Mucosa of descending colon (tissue), 3 donors: Measurements from ENCODE around the gene CTTNBP2. TPM values are rescaled to one million over a fixed set of nuclear protein-coding genes. Genes with fewer than 3 reads are reported as not detected.
A peak's percentile ranks its signal among the peaks of the same experiment; 100 is the strongest.

Experiments used
- ATAC-seq: fragments of 200-7000 bp; cut with Tn5 transposase; one replicate; pipeline ENCODE4 v1.9.1; 2020; ENCODE audit warnings: mild to moderate bottlenecking, moderate library complexity
- DNase-seq, 3 donors: peaks; one replicate each; pipeline ENCODE4 v3.0.0-alpha.2; 2020
- H3K36me3 ChIP-seq: fragments of 200-600 bp; one replicate; pipeline ENCODE4 v1.8.0; 2021; ENCODE audit warnings: low read depth, mild to moderate bottlenecking
- H3K4me1 ChIP-seq: fragments of 200-600 bp; one replicate; pipeline ENCODE4 v1.8.0; 2021; ENCODE audit warnings: low read depth, mild to moderate bottlenecking
- H3K4me3 ChIP-seq: fragments of 200-600 bp; one replicate; pipeline ENCODE4 v1.8.0; 2021; ENCODE audit warnings: mild to moderate bottlenecking
- H3K9me3 ChIP-seq: fragments of 200-600 bp; one replicate; pipeline ENCODE4 v1.8.0; 2021; ENCODE audit warnings: mild to moderate bottlenecking
- intact Hi-C, 2 donors: fragments of 100-400 bp; cut with DNase I in 1 of 2; cut with micrococcal nuclease in 1 of 2; formaldehyde crosslinking; loops; one replicate each; pipeline versions ENCODE4 v1.11.0 to v1.11.1; 2022; cut with DNase I, micrococcal nuclease
- total RNA-seq, 3 donors: library from RNA; stranded (reverse); fragmentation: NEBNext Ultra II Directional in 2 of 3; extraction: Animal tissue kit (Norgen Biotek cat#: 25700) in 2 of 3; gene quantifications; one replicate each; pipeline versions ENCODE4 v1.2.1 to v1.2.4, GENCODE V29; 2021 to 2023
- TF ChIP-seq, protein P1 (sequence below): fragments of 200-600 bp; IDR thresholded peaks from one replicate; pipeline ENCODE4 v1.8.0; 2022; ENCODE audit warnings: antibody characterized with exemption, mild to moderate bottlenecking
- donor health status: DM: no; HTN: no; CAD: no; lungs with moderate emphysema.
- donor health status: DM: no; HTN: no; CAD: no.
- donor health status: DM: no; HTN: yes; CAD: no.

The CTTNBP2 gene
- total RNA-seq, 3 donors from 2014 or later: 3.9 to 8.3 (median 7.2) TPM

DNA sequence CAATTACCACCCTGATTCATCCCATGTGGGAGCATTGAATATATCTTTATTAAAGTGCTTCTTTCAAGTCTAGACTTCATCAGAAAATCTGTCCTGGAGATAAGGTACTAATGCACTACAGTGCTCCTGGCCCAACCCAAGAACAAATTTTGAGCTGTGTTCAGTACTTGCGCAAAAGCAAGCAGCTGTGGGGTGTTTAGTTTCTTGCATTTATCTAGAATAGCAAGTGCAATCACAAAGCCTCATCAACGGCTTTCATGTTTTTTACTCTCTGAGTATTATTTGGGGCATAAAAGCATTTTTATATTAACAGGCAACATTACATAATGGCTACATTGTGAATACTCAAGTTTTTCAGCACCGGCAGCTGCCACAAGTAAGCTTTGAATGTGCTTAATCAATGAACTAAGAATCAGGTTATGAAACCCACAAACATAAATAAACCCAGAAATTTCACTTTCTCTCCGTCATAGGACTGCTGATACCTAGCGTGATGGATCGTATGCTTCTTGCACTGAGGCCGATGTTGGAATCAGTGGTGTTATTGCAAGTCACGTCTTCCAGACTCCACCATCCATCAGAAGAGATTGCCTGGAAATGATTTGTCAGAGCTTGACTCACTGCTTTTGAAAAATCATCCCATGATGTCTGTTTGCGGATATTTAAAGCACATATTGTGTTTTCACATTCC, 113.1 kb downstream of the CTTNBP2 start:
- ATAC-seq (no peak), DNase-seq (no peak)
- H3K36me3 ChIP-seq: no peaks in the 10 kb centered on the region
- intact Hi-C loops: no loop called here
- H3K4me1 ChIP-seq: no peaks in the 10 kb centered on the region
- H3K9me3 ChIP-seq: no peaks in the 10 kb centered on the region
- TF ChIP-seq, protein P1, sequence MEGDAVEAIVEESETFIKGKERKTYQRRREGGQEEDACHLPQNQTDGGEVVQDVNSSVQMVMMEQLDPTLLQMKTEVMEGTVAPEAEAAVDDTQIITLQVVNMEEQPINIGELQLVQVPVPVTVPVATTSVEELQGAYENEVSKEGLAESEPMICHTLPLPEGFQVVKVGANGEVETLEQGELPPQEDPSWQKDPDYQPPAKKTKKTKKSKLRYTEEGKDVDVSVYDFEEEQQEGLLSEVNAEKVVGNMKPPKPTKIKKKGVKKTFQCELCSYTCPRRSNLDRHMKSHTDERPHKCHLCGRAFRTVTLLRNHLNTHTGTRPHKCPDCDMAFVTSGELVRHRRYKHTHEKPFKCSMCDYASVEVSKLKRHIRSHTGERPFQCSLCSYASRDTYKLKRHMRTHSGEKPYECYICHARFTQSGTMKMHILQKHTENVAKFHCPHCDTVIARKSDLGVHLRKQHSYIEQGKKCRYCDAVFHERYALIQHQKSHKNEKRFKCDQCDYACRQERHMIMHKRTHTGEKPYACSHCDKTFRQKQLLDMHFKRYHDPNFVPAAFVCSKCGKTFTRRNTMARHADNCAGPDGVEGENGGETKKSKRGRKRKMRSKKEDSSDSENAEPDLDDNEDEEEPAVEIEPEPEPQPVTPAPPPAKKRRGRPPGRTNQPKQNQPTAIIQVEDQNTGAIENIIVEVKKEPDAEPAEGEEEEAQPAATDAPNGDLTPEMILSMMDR: no peak
- H3K4me3 ChIP-seq: no peak overlapping the region

DNA sequence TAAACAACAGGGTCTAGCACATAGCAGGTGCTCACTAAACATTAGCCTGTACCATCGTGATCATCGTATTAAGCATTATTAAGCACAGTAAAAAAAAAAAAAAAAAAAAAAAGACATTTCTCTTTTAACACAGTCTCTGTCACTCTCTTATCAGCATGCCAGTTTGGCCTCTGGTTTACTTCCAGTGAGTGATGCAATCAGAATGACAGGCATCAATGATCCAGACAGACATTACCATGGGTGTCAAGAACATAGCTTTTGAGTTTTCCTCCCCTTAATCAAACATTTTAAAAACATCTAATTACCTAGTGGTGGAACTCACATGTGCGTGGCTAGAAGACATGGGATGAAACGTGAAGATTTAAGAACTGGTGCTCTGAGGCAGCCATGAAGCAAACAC, 115.8 kb downstream of the CTTNBP2 start:
- no peaks in the 10 kb centered on the region for H3K36me3 ChIP-seq
- TF ChIP-seq, protein P1: no peak
- H3K9me3 ChIP-seq: no peaks in the 10 kb centered on the region
- no peak overlapping the region for H3K4me3 ChIP-seq
- H3K4me1 ChIP-seq: no peaks in the 10 kb centered on the region
- intact Hi-C loops: no loop called here
- DNase-seq (no peak), ATAC-seq (no peak)

DNA sequence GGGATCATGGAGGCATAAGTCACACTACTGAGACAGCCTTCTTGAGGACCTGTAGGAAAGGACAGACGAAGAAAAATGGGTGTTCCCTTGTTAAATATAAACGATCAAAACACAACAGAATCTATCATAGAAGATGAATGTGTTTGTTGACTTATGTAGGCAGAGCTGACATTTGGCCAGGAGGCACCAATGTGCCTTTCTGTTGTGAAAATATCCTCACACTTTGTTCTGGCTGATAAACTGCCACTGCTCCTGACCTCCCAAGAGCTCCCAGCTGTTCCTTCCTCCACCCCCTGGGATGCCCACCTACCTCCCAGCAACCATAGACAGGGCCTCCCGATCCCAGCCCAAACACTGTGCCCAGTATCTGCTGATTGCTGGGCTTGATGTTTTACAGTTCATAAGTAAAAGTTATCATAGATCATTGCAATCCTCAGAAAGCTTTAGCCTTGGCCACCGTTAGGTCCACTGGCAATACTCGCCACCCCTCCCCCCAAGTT, 116.6 kb downstream of the CTTNBP2 start:
- TF ChIP-seq, protein P1: no peak
- Histone ChIP-seq H3K36me3 (no peaks in the 10 kb centered on the region), H3K4me3 (no peak overlapping the region), H3K9me3 (no peaks in the 10 kb centered on the region), H3K4me1 (no peaks in the 10 kb centered on the region)
- intact Hi-C loops: no loop called here
- ATAC-seq (no peak), DNase-seq (no peak)

DNA sequence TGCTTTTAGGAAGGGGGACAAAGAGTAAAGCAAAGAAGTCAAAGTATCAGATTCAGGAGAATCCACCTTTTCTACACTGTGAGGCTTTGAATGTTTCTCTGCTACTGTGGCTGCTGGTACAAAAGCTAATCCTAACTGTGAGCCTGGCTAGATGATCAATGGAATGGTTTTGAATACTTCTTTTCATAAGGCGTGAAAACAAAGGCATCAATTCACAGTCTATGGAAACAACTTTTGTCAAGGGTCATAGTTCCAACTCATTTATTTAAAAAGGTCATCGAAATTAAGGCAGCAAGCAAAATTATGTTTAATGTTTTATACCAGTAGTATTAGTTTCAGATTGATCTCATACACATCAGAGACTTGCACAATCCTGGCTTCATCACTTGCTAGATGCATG, 118.1 kb downstream of the CTTNBP2 start:
- no peak for DNase-seq
- Histone ChIP-seq H3K4me1 (no peaks in the 10 kb centered on the region), H3K4me3 (no peak overlapping the region), H3K36me3 (no peaks in the 10 kb centered on the region), H3K9me3 (no peaks in the 10 kb centered on the region)
- intact Hi-C loops: no loop called here
- ATAC-seq: no peak
- TF ChIP-seq, protein P1: no peak

DNA sequence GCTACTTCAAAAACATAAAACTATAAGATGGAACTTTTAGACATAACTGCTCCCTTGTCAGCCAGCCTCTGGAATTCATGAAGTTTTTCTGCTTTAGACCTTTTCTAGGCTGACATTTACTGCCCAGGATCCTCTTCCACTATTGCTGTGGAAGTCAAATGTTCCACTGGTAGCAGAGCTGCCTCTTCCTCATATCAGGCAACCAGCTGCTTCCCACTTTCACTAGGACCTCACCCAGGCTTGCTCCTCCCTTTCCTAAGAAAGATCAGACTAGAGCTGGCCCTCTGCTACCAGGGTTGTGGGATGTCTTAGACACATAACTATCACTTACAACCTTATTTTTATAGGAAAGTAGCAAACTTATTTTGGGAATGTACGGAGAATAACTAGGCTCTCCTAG, 121.5 kb downstream of the CTTNBP2 start:
- Histone ChIP-seq H3K9me3 (no peaks in the 10 kb centered on the region), H3K36me3 (no peaks in the 10 kb centered on the region), H3K4me1 (no peaks in the 10 kb centered on the region), H3K4me3 (no peak overlapping the region)
- DNase-seq (peak in 1 of 3 donors; percentile 21), ATAC-seq (peak; percentile 29)
- intact Hi-C loops: no loop called here
- TF ChIP-seq, protein P1: no peak
